HEK293 (cell line): ENCODE results near the gene ZNF485.

Source experiments
- CTCF ChIP-seq: fragments of 450-650 bp; formaldehyde crosslinking; IDR thresholded peaks from 2 replicates; pipeline ENCODE4 v1.5.1; 2016; ENCODE audit warnings: missing biosample characterization, missing genetic modification characterization
- MYNN ChIP-seq: fragments of 450-650 bp; formaldehyde crosslinking; IDR thresholded peaks from 2 replicates; pipeline ENCODE4 v1.5.1; 2016; ENCODE audit warnings: missing biosample characterization, missing genetic modification characterization, borderline replicate concordance
- PRDM1 ChIP-seq: fragments of 450-650 bp; formaldehyde crosslinking; IDR thresholded peaks from 2 replicates; pipeline ENCODE4; 2016; ENCODE audit warnings: missing biosample characterization, missing genetic modification characterization
- TCF7L2 ChIP-seq: IDR thresholded peaks from 2 replicates; pipeline ENCODE4 v1.6.1; 2011; ENCODE audit warnings: low read depth, mild to moderate bottlenecking, inconsistent platforms, low read length, moderate library complexity, borderline replicate concordance
- TRIM28 ChIP-seq: IDR thresholded peaks from 2 replicates; pipeline ENCODE4 v1.6.1; 2011; ENCODE audit warnings: low read length, control low read depth, borderline replicate concordance
- ZNF548 ChIP-seq: fragments of 450-650 bp; formaldehyde crosslinking; IDR thresholded peaks from 2 replicates; pipeline ENCODE4 v1.5.1; 2016; ENCODE audit warnings: missing biosample characterization, missing genetic modification characterization
- ZNF549 ChIP-seq: fragments of 450-650 bp; IDR thresholded peaks from 2 replicates; pipeline ENCODE4 v1.5.1; 2018; ENCODE audit warnings: missing biosample characterization, missing genetic modification characterization, mild to moderate bottlenecking, inconsistent platforms, moderate library complexity
- ZNF777 ChIP-seq: fragments of 450-650 bp; formaldehyde crosslinking; IDR thresholded peaks from 2 replicates; pipeline ENCODE4 v1.5.1; 2017; ENCODE audit warnings: missing biosample characterization, missing genetic modification characterization, borderline replicate concordance
- TF ChIP-seq, protein P1 (sequence below): fragments of 450-650 bp; formaldehyde crosslinking; IDR thresholded peaks from 2 replicates; pipeline ENCODE4 v1.5.1; 2016; ENCODE audit warnings: missing biosample characterization, missing genetic modification characterization
- TF ChIP-seq, protein P2 (sequence below): fragments of 450-650 bp; formaldehyde crosslinking; IDR thresholded peaks from 2 replicates; pipeline ENCODE4 v1.5.1; 2016; ENCODE audit warnings: missing biosample characterization, missing genetic modification characterization

- TF ChIP-seq ZNF777 (tag by site-specific recombination) (no peak), TRIM28 (no peak), CTCF (tag by site-specific recombination) (no peak), ZNF549 (tag by site-specific recombination) (no peak), PRDM1 (no peak), MYNN (tag by site-specific recombination) (no peak), TCF7L2 (no peak), ZNF548 (tag by site-specific recombination) (no peak)
- TF ChIP-seq, protein P1, sequence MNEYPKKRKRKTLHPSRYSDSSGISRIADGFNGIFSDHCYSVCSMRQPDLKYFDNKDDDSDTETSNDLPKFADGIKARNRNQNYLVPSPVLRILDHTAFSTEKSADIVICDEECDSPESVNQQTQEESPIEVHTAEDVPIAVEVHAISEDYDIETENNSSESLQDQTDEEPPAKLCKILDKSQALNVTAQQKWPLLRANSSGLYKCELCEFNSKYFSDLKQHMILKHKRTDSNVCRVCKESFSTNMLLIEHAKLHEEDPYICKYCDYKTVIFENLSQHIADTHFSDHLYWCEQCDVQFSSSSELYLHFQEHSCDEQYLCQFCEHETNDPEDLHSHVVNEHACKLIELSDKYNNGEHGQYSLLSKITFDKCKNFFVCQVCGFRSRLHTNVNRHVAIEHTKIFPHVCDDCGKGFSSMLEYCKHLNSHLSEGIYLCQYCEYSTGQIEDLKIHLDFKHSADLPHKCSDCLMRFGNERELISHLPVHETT (tag by site-specific recombination): no peak
- TF ChIP-seq, protein P2, sequence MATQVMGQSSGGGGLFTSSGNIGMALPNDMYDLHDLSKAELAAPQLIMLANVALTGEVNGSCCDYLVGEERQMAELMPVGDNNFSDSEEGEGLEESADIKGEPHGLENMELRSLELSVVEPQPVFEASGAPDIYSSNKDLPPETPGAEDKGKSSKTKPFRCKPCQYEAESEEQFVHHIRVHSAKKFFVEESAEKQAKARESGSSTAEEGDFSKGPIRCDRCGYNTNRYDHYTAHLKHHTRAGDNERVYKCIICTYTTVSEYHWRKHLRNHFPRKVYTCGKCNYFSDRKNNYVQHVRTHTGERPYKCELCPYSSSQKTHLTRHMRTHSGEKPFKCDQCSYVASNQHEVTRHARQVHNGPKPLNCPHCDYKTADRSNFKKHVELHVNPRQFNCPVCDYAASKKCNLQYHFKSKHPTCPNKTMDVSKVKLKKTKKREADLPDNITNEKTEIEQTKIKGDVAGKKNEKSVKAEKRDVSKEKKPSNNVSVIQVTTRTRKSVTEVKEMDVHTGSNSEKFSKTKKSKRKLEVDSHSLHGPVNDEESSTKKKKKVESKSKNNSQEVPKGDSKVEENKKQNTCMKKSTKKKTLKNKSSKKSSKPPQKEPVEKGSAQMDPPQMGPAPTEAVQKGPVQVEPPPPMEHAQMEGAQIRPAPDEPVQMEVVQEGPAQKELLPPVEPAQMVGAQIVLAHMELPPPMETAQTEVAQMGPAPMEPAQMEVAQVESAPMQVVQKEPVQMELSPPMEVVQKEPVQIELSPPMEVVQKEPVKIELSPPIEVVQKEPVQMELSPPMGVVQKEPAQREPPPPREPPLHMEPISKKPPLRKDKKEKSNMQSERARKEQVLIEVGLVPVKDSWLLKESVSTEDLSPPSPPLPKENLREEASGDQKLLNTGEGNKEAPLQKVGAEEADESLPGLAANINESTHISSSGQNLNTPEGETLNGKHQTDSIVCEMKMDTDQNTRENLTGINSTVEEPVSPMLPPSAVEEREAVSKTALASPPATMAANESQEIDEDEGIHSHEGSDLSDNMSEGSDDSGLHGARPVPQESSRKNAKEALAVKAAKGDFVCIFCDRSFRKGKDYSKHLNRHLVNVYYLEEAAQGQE: no peak
Measured at GRCh38 chr10:43607199-43607573, 948 bp downstream of the ZNF485 start.
